Peyer's patch (tissue), 4 donors: ENCODE measurements around the gene GIPR. TPM values are rescaled to one million over a fixed set of nuclear protein-coding genes. Genes with fewer than 3 reads are reported as not detected.

Experiments
- DNase-seq, 3 donors: peaks; one replicate each; pipeline ENCODE4 v3.0.0-alpha.2; 2017 to 2019
- H3K27ac ChIP-seq, 4 donors: fragments of 200-600 bp; sonication (generic); one replicate each; pipeline ENCODE4 v1.5.1; 2016 to 2019
- H3K27me3 ChIP-seq, 2 donors: fragments of 200-600 bp; sonication (generic); one replicate each; pipeline ENCODE4 v1.5.1; 2019
- H3K36me3 ChIP-seq, 3 donors: fragments of 200-600 bp; sonication (generic); one replicate each; pipeline ENCODE4 v1.5.1; 2016 to 2019
- H3K4me1 ChIP-seq, 4 donors: fragments of 200-600 bp; sonication (generic); one replicate each; pipeline ENCODE4 v1.5.1; 2016 to 2019
- H3K4me3 ChIP-seq, 4 donors: fragments of 200-600 bp; sonication (generic); 1 replicate in 3 of 4; 2 replicates in 1 of 4; pipeline ENCODE4 v1.5.1; 2016 to 2019; ENCODE audit warnings: mild to moderate bottlenecking in 1 of 4
- H3K9me3 ChIP-seq, 4 donors: fragments of 200-600 bp; sonication (generic); one replicate each; pipeline ENCODE4 v1.5.1; 2016 to 2019; ENCODE audit warnings: mild to moderate bottlenecking in 1 of 4
- POLR2A ChIP-seq, 2 donors: fragments of 450-650 bp; IDR thresholded peaks; one replicate each; pipeline ENCODE4 v1.5.1; 2017; ENCODE audit warnings: antibody characterized with exemption in 2 of 2, mild to moderate bottlenecking in 2 of 2, moderate library complexity in 2 of 2
- total RNA-seq, 4 donors: library from RNA; depleted of rRNA; stranded (reverse); fragments of >200 nt; gene quantifications; one replicate each; pipeline ENCODE4 v1.1.0, GENCODE V29; 2016
- TF ChIP-seq, protein P1 (sequence below), 6 experiments: fragments of 450-650 bp in 4 of 6; fragments of 200-600 bp in 2 of 6; sonication (generic) in 1 of 6; IDR thresholded peaks; one replicate each; pipeline ENCODE4 v1.5.1; 2017 to 2019; ENCODE audit warnings: antibody characterized with exemption in 6 of 6, mild to moderate bottlenecking in 3 of 6, moderate library complexity in 1 of 6

Gene GIPR
- total RNA-seq, 4 donors from 2014 or later, result 4.6 to 6.0 (median 5.6) TPM; not detected in 1

DNA sequence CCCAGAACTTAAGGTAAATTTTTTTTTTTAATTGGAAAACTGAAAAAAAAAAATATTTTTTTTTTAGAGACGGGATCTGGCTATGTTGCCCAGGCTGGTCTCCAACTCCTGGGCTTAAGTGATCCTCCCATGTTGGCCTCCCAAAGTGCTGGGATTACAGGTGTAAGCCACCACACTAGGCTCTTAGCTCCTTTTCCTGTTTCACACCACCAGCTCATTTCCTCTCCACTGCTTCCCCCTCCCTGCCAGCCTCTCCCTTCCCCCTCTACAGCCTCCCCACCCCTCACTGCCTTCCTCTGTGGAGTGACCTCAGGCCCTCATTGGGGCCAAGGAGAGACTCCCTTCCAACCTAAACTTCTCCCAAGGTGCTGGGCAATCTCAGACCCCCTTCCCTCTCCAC lies 4.2 kb upstream of the GIPR start:
- TF ChIP-seq POLR2A (IDR thresholded peaks at IDR 0.05), result no peak
- TF ChIP-seq, protein P1, sequence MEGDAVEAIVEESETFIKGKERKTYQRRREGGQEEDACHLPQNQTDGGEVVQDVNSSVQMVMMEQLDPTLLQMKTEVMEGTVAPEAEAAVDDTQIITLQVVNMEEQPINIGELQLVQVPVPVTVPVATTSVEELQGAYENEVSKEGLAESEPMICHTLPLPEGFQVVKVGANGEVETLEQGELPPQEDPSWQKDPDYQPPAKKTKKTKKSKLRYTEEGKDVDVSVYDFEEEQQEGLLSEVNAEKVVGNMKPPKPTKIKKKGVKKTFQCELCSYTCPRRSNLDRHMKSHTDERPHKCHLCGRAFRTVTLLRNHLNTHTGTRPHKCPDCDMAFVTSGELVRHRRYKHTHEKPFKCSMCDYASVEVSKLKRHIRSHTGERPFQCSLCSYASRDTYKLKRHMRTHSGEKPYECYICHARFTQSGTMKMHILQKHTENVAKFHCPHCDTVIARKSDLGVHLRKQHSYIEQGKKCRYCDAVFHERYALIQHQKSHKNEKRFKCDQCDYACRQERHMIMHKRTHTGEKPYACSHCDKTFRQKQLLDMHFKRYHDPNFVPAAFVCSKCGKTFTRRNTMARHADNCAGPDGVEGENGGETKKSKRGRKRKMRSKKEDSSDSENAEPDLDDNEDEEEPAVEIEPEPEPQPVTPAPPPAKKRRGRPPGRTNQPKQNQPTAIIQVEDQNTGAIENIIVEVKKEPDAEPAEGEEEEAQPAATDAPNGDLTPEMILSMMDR (IDR thresholded peaks at IDR 0.05), result no peak
- peaks cover 0 to 11% (median 7%) of the 10 kb centered on the region in 4 donors for H3K4me1 ChIP-seq
- DNase-seq, result no peak
- H3K9me3 ChIP-seq, result no peaks in the 10 kb centered on the region
- H3K27me3 ChIP-seq, result no peaks in the 10 kb centered on the region
- no peak overlapping the region for H3K27ac ChIP-seq
- no peaks in the 10 kb centered on the region for H3K36me3 ChIP-seq
- H3K4me3 ChIP-seq, result no peak overlapping the region

DNA sequence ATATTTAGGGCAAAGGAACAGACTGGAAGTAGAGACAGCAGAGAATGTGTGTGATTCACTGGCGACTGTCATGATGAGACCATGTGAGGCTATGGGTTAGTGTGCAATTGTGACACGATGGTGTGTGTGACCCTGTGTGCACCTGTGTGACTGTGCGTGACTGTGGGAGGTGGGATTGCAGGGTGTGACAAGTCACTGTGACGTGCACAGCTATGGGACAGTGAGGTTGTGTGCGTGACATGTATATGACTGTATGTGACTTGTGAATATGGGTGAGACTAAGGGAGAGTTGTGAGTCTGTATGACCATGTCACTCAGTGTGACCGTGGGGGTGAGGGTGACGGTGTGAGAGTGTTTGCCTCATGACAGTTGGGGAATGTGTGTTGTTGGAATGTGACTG lies 3.4 kb upstream of the GIPR start:
- no peak for DNase-seq
- H3K36me3 ChIP-seq, result no peaks in the 10 kb centered on the region
- no peak for TF ChIP-seq POLR2A (IDR thresholded peaks at IDR 0.05)
- TF ChIP-seq, protein P1 (IDR thresholded peaks at IDR 0.05), result no peak
- no peaks in the 10 kb centered on the region for H3K9me3 ChIP-seq
- H3K27ac ChIP-seq, result no peak overlapping the region
- no peak overlapping the region for H3K4me3 ChIP-seq
- H3K27me3 ChIP-seq, result peaks cover 0 to 5% of the 10 kb centered on the region in 2 donors
- peaks cover 0 to 18% (median 14%) of the 10 kb centered on the region in 4 donors for H3K4me1 ChIP-seq

DNA sequence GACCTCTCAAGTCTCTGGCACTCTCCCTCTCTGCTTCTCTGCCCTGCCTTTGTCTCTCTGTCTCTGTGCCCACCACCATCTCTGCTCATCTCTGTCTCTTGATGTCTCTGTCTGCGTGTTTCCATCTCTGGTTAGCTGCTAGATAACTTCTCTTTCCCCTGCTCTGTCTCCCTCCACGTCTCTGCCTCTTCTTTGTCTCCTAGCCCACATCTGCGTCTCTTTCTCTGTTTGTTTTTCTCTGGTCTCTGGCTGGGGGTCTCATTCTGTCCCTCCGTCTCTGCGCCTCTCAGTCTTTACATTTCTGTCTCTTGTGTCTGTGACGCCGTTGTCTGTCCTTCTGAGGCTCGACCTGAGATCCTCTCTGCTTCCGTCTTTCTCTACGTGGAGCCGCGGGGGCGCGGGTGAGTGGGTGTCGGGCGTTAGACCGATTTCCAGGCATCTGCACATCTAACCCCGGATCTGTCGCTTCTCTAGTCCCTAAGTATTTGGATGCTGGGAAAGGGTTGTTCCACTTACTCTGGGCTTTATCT lies 386 bp downstream of the GIPR start:
- peaks cover 0 to 21% of the 10 kb centered on the region in 2 donors for H3K27me3 ChIP-seq

DNA sequence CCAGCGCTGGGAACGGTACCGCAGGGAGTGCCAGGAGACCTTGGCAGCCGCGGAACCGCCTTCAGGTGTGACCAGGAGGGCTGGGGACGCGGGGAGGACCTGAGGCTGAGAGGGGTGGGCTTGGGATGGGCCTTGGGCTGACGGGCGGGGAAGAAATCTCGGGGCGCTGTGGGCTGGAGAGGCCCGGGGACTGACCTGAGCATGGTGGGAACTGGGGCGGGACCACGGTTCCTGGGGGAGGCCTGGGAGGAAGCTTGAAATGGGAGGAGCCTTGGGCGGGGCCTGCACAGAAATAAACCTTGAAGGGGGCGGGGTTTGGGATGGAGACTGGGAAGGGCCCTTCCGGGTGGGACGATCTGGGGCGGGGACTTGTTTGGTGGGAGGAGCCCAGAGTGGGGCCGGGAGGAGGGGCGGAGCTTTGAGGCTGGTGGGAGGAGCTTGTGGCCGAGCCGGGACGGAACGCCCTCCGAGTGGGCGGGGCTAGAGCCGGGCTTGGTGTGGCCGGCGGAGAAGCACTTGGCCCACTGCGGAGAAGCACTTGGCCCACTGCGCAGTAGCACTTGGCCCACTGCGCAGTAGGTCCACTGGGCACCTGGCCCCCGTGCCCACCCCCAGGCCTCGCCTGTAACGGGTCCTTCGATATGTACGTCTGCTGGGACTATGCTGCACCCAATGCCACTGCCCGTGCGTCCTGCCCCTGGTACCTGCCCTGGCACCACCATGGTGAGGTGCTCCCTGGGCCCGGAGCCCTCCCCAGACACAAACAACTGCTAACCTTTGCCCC lies 2.8 kb downstream of the GIPR start:
- Histone ChIP-seq H3K36me3 (no peaks in the 10 kb centered on the region), H3K9me3 (no peaks in the 10 kb centered on the region), H3K4me3 (peak overlapping the region in 2 of 4 donors; percentile 42 to 49), H3K27ac (no peak overlapping the region), H3K27me3 (peaks cover 0 to 21% of the 10 kb centered on the region in 2 donors), H3K4me1 (peaks cover 0 to 34% (median 15%) of the 10 kb centered on the region in 4 donors)
- DNase-seq, result peak; percentile 67 to 92 (median 89)
- no peak for TF ChIP-seq POLR2A (IDR thresholded peaks at IDR 0.05)
- TF ChIP-seq, protein P1 (IDR thresholded peaks at IDR 0.05), result no peak

More for the DNA sequence above, 386 bp downstream of the GIPR start:
- Histone ChIP-seq H3K36me3 (no peaks in the 10 kb centered on the region), H3K9me3 (no peaks in the 10 kb centered on the region), H3K4me3 (peak overlapping the region; percentile 30 to 45 (median 35)), H3K27ac (peak overlapping the region in 3 of 4 donors; percentile 7 to 33 (median 12)), H3K4me1 (peaks cover 0 to 34% (median 15%) of the 10 kb centered on the region in 4 donors)
- TF ChIP-seq POLR2A (IDR thresholded peaks at IDR 0.05), result no peak
- TF ChIP-seq, protein P1 (IDR thresholded peaks at IDR 0.05), result no peak
- DNase-seq, result no peak

DNA sequence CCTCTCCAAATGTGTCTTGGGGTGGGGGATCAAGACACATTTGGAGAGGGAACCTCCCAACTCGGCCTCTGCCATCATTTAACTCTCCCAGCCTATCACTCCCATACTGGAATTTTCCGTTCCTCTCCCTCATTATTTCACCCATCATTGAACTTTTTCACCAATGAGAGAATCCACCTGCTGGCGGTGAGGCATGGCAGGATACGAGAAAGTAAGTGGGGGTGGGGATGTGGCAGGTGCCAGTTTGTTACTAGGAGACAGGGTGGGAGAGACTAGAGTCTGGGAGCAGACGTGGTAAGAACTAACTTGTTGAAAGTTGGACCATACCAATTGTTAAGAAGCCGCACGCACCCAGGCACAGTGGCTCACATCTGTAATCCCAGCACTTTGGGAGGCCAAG lies 6.9 kb downstream of the GIPR start:
- no peak for TF ChIP-seq POLR2A (IDR thresholded peaks at IDR 0.05)
- TF ChIP-seq, protein P1 (IDR thresholded peaks at IDR 0.05), result no peak
- H3K27ac ChIP-seq, result no peak overlapping the region
- no peaks in the 10 kb centered on the region for H3K9me3 ChIP-seq
- H3K27me3 ChIP-seq, result peaks cover 0 to 12% of the 10 kb centered on the region in 2 donors
- no peaks in the 10 kb centered on the region for H3K36me3 ChIP-seq
- DNase-seq, result no peak
- H3K4me1 ChIP-seq, result peaks cover 0 to 27% (median 8%) of the 10 kb centered on the region in 4 donors
- H3K4me3 ChIP-seq, result no peak overlapping the region
